Measurements from ENCODE around the gene FGF4.

DNA sequence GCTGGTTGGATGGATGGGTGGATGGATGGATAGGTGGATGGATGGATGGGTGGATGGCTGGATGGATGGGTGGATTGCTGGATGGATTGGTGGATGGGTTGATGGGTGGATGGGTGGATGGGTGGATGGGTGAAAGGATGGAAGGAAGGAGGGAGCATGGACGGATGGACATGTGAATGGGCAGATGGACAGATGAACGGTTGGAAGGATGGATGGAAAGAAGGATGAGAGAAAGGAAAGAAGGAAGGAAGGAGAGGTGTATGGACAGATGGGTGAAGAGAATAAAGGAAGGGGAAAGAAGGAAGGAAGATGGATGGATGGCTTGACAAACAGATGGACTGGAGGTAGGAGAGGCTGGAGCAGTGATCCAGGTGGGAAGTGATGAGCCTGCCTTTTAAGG lies 38.7 kb upstream of the FGF4 start:
- no peak for TF ChIP-seq EZH2 (IDR thresholded peaks at IDR 0.05; ENCODE audit: borderline replicate concordance, control insufficient read depth, low read depth, low read length)
- TF ChIP-seq, protein P1, sequence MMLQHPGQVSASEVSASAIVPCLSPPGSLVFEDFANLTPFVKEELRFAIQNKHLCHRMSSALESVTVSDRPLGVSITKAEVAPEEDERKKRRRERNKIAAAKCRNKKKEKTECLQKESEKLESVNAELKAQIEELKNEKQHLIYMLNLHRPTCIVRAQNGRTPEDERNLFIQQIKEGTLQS (IDR thresholded peaks at IDR 0.05; ENCODE audit: borderline replicate concordance, extremely low read depth, low read depth, low read length) = no peak

Measured in GM12878 (cell line).